ENCODE measurements around the gene FAM76A. TPM values are rescaled to one million over a fixed set of nuclear protein-coding genes. Genes with fewer than 3 reads are reported as not detected.
A peak's percentile ranks its signal among the peaks of the same experiment; 100 is the strongest.

Gene FAM76A
- total and polyA plus RNA-seq, 9 of the 15 experiments (the other 6 are each of a cell fraction or from before 2014, with no cell fraction given), result 9.5 to 14.6 (median 11.4) TPM

DNA sequence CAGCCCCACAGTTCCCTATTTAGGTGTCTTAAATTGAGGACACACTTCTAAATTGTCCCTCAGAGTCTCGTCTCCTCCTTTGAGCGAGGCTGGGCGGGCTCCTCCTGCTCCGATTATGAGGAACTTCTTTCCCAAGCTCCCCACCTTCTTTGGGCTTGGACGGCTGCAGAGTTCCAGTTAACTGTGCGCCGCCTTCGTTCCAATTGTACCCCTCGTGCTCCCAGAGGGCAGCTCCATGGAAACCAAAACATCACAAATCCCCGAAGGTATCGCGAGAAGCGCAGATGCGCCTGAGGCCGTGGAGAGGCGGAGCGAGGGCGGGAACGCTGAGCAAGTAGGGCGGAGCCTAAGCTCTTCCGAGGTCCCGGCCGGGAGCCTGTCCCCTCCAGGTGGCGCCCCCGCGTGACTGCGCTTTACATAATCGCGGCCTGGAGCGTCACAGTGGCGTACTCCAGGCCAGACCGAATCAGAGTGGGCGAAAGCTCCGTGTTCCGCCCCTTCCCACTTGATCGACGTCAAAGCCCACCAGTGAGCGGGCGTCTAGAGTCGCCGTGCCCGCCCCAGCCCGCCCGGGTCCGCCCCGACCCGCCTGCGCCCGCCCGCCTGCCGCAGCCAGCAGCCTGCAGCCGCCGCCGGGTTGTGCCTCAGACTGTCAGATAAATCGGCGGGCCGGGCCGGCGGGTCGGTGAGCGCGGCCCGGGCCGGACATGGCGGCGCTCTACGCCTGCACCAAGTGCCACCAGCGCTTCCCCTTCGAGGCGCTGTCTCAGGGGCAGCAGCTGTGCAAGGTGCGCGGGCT, at the start of gene FAM76A (continued):
- TF ChIP-seq, protein P1, sequence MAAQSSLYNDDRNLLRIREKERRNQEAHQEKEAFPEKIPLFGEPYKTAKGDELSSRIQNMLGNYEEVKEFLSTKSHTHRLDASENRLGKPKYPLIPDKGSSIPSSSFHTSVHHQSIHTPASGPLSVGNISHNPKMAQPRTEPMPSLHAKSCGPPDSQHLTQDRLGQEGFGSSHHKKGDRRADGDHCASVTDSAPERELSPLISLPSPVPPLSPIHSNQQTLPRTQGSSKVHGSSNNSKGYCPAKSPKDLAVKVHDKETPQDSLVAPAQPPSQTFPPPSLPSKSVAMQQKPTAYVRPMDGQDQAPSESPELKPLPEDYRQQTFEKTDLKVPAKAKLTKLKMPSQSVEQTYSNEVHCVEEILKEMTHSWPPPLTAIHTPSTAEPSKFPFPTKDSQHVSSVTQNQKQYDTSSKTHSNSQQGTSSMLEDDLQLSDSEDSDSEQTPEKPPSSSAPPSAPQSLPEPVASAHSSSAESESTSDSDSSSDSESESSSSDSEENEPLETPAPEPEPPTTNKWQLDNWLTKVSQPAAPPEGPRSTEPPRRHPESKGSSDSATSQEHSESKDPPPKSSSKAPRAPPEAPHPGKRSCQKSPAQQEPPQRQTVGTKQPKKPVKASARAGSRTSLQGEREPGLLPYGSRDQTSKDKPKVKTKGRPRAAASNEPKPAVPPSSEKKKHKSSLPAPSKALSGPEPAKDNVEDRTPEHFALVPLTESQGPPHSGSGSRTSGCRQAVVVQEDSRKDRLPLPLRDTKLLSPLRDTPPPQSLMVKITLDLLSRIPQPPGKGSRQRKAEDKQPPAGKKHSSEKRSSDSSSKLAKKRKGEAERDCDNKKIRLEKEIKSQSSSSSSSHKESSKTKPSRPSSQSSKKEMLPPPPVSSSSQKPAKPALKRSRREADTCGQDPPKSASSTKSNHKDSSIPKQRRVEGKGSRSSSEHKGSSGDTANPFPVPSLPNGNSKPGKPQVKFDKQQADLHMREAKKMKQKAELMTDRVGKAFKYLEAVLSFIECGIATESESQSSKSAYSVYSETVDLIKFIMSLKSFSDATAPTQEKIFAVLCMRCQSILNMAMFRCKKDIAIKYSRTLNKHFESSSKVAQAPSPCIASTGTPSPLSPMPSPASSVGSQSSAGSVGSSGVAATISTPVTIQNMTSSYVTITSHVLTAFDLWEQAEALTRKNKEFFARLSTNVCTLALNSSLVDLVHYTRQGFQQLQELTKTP (IDR thresholded peaks at IDR 0.05; ENCODE audit: low read depth in 1 of 2, partially characterized antibody in 2 of 2), result no peak
- TF ChIP-seq JUN (IDR thresholded peaks at IDR 0.05; ENCODE audit: borderline replicate concordance, low read depth, low read length) (peak; percentile 52; the same call in 1 of the 2 replicates), JUN (CRISPR knock-in tag; IDR thresholded peaks at IDR 0.05; ENCODE audit: borderline replicate concordance) (no peak; the same call in 1 of the 2 replicates), ZNF431 (CRISPR knock-in tag; IDR thresholded peaks at IDR 0.05) (no peak; the same call in 1 of the 2 replicates), CREM (IDR thresholded peaks at IDR 0.05; ENCODE audit: low read depth) (peak; percentile 99), ZZZ3 (IDR thresholded peaks at IDR 0.05) (no peak), SIN3B (IDR thresholded peaks at IDR 0.05; ENCODE audit: low read depth) (peak; percentile 75), ELF4 (CRISPR knock-in tag; IDR thresholded peaks at IDR 0.05) (no peak), RFX1 (IDR thresholded peaks at IDR 0.05) (peak; percentile 94), KAT8 (IDR thresholded peaks at IDR 0.05; ENCODE audit: low read depth) (no peak), JUNB (CRISPR knock-in tag; conservative IDR thresholded peaks at IDR 0.05) (no peak), ILK (tag; IDR thresholded peaks at IDR 0.05; ENCODE audit: borderline replicate concordance, low read depth) (no peak), ZNF263 (CRISPR knock-in tag; IDR thresholded peaks at IDR 0.05; ENCODE audit: borderline replicate concordance) (no peak), HDAC2 (IDR thresholded peaks at IDR 0.05) (peak; percentile 67; the same call in 1 of the 2 replicates), MAZ (CRISPR knock-in tag; conservative IDR thresholded peaks at IDR 0.05 in 1 of 2, IDR thresholded peaks at IDR 0.05 in 1 of 2) (peak; percentile 78 to 83), SIX5 (IDR thresholded peaks at IDR 0.05; ENCODE audit: borderline replicate concordance in 1 of 2, insufficient read depth in 1 of 2, low read depth in 1 of 2, low read length in 2 of 2) (no peak), RAD21 (CRISPR knock-in tag; conservative IDR thresholded peaks at IDR 0.05 in 1 of 2, IDR thresholded peaks at IDR 0.05 in 1 of 2) (peak; percentile 28 to 43; a peak in 1 of 4 replicates), ETV5 (CRISPR knock-in tag; IDR thresholded peaks at IDR 0.05; ENCODE audit: low read depth) (no peak; the same call in none of the 2 replicates), TEAD1 (CRISPR knock-in tag; IDR thresholded peaks at IDR 0.05) (peak in 1 of 2 experiments; percentile 64; a peak in 1 of 4 replicates), HNRNPLL (IDR thresholded peaks at IDR 0.05; ENCODE audit: low read depth, low read length, poor library complexity, severe bottlenecking) (peak; percentile 67), CBFA2T3 (IDR thresholded peaks at IDR 0.05) (0 out of 2 replicates have a peak, but pooled peaks have one; percentile 11)

Measured in K562 (cell line).